Stimulated activated CD4-positive, alpha-beta T cell treated with anti-CD3 and anti-CD28 coated beads, Interleukin-12 subunit alpha, Interleukin-12 subunit beta, amount 100 ng/mL, for 24 hours (primary cell): Measurements from ENCODE around the gene TLCD3A.
"Not testable (repeated sequence)": the region's sequence is repeated elsewhere in the genome, so short reads cannot be mapped to it uniquely, and the experiment has no call there.

Source experiments
- DNase-seq, 2 experiments: peaks; one replicate each; pipeline ENCODE4 v3.0.0-alpha.2; 2020; ENCODE audit warnings: low read depth in 2 of 2

The TLCD3A gene

DNA sequence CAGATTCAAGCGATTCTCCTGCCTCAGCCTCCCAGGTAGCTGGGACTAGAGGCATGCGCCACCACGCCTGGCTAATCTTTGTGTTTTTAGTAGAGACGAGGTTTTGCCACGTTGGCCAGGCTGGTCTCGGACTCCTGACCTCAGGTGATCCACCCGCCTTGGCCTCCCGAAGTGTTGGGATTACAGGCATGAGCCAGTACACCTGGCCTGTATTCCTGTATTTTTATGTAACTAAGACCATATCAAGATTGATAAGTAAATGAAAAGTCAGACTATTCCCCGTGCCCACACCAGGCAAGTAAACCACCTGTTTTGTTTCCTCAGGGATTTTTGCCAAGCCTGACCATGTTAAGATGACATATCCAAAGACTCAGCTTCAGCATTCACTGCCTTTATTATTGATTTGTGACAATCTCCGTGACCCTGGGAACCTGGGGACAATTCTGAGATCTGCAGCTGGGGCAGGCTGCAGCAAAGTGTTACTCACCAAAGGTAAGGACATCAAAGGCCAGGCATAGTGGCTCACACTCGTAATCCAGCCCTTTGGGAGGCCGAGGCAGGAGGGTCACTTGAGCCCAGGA lies 55.3 kb downstream of the TLCD3A start:
- DNase-seq: no peak

- DNase-seq: no peak
Observed at GRCh38 chr17:788551-788950, 56.2 kb downstream of the TLCD3A start.

DNA sequence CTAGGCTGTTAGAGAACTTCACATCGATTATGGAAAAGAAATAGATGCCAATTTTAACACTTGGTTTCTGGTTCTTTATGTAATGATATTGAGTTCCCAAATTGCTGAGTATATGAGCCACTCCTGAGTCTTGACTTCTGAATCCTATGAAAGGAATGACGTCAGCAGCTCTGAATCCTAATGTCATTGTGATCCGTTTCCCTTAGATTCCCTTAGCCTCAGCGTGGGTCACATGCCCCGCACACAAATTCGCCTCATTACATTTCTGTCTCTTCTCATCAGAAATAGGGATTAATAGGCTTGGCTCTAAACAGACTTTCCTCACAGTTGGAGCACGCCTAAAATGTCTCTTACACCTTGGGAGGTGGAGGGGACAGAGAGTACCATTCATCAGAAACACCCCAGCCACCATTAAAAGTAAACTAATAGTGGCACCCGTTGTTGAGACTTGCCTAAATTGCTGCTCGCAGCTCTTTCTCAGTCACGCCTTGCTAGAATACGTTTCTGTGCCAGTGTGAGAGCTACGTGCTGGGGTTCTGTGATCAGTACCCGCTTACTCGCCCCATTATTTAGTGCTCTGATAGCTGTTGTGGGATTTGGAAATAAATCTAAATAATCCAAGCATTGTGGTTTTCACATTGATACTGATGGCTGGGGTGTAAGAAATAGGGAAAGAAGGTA lies 56.9 kb downstream of the TLCD3A start:
- DNase-seq: no peak

- not testable (repeated sequence) for DNase-seq
Observed at GRCh38 chr17:789931-790873, 57.8 kb downstream of the TLCD3A start.

DNA sequence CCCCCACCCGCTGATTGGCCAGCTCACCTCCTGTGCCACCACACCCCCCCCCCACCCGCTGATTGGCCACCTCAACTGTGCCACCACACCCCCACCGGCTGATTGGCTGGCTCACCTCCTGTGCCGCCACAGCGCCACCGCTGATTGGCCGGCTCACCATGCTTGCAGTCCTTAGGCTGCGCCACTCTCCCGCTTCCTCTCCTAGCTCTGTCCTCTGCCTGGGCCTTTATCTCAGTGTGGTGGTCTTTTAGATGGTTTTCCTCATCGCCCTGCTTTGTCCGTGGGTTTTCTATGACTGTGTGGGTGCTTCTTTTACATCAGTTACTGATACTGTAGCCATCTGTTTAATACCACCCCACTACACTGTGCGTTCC lies 58.5 kb downstream of the TLCD3A start:
- DNase-seq: not testable (repeated sequence)

DNA sequence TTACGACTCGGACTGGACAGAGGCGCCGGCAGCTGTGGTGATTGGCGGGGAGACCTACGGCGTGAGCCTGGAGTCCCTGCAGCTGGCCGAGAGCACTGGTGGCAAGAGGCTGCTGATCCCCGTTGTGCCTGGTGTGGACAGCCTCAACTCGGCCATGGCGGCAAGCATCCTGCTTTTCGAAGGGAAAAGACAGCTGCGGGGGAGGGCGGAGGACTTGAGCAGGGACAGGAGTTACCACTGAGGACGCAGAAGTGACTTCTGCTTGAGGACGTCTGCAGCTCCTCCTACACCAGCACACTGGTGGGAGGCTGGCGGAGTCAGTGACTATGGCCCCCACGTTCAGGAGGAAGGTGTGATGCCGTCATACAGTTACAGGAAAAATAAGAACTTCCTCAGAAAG lies 59.4 kb downstream of the TLCD3A start:
- no peak for DNase-seq

DNA sequence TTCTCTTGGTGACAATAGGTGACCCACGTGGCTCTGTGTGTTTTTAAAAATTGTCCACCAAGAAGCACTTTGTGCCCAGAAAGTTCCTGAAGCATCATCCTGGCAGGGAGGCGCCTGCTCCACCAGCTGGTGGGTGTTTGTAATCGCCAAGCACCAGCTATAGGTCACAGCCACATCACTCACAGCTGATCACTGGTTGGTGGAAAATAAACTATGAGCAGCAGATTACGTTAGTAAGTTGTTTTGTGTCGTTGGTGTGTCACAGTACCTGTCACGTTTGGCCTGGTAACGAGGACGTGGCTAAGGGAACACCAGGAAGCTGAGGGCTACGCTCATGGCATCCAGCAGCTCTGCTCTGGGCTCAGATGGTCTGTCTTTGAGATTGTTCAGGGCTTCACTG lies 59.9 kb downstream of the TLCD3A start:
- DNase-seq: no peak
